C4-2B (cell line): Measurements from ENCODE around the gene C15orf39.

Source experiments
- H3K27ac ChIP-seq: fragments of 450-650 bp; 2 replicates; pipeline ENCODE4 v1.5.1; 2017
- ZFX ChIP-seq: fragments of 450-650 bp; IDR thresholded peaks from 2 replicates; pipeline ENCODE4 v1.6.1; 2017
- TF ChIP-seq, protein P1 (sequence below): fragments of 450-650 bp; conservative IDR thresholded peaks from 2 replicates; pipeline ENCODE4 v1.5.1; 2017; ENCODE audit warnings: mild to moderate bottlenecking

C15orf39 gene

DNA sequence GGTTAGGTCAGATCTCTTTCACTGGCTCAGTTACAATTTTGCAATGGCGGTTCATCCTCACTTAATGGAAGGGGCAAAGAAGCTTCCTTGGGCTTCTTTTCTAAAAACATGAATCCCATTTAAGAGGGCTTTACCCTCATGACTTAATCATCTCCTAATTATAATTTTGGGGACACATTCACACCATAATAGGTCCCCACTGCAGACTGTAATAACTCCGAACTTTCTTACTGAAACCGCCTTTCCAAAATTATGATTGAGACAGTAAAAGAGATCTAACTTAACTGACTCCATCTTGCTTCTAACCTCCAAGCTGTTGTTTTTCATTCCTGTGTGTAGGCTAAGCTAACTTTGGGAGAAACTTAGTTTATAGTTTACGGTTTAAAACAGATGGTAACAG is 33.3 kb upstream of the C15orf39 start:
- no peak overlapping the region for H3K27ac ChIP-seq
- TF ChIP-seq, protein P1, sequence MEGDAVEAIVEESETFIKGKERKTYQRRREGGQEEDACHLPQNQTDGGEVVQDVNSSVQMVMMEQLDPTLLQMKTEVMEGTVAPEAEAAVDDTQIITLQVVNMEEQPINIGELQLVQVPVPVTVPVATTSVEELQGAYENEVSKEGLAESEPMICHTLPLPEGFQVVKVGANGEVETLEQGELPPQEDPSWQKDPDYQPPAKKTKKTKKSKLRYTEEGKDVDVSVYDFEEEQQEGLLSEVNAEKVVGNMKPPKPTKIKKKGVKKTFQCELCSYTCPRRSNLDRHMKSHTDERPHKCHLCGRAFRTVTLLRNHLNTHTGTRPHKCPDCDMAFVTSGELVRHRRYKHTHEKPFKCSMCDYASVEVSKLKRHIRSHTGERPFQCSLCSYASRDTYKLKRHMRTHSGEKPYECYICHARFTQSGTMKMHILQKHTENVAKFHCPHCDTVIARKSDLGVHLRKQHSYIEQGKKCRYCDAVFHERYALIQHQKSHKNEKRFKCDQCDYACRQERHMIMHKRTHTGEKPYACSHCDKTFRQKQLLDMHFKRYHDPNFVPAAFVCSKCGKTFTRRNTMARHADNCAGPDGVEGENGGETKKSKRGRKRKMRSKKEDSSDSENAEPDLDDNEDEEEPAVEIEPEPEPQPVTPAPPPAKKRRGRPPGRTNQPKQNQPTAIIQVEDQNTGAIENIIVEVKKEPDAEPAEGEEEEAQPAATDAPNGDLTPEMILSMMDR: no peak
- no peak for TF ChIP-seq ZFX

DNA sequence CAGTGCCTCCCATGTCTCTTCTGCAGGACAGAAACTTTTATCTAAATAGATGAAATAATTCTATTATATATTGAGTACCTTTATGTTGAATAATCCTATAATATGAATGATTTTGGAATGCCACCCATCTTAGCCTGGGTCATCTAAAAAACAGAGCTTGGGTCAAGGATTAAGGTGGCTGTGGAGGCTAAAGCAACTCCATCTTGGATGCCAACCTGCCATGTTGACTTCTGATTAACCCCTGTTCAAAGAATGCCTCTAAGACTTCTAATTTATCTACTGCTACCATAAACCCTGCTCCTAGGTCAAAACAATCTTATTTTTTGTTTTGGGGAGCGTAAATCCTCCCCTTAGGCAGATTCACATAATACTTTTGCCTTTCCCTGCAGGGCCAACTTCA is 31.5 kb upstream of the C15orf39 start:
- no peak for TF ChIP-seq ZFX
- TF ChIP-seq, protein P1: no peak
- no peak overlapping the region for H3K27ac ChIP-seq

DNA sequence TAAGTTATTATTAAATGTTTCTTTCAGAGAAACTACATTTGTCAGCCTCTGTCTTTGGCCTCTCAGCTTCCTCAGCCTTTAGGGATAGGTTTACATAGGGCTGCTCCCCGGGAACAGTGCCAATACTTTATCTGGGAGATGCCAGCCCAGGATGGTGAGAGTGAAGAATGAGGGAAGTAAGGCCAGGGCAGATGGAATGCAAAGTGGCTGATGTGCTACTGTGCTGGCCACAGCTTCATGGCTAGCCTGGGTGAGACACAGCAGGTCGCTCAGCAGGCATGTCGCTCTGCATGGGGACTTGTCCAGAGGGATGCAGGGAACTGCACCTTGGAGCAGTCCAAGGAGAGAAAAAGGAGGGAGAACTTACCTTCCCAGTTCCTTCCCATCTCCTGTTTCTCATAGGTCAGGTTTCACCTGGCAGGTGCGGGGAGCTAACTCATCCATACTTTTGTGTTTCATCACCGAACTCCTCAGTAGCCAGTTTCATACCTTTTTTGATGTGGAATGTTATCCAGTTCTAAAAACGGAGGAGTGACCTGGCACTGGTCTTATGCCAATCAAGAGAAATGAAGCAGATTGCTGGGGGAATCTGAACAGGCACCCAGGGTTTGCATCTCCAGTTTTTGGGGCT is 30.9 kb upstream of the C15orf39 start:
- no peak overlapping the region for H3K27ac ChIP-seq
- no peak for TF ChIP-seq ZFX
- TF ChIP-seq, protein P1: no peak

DNA sequence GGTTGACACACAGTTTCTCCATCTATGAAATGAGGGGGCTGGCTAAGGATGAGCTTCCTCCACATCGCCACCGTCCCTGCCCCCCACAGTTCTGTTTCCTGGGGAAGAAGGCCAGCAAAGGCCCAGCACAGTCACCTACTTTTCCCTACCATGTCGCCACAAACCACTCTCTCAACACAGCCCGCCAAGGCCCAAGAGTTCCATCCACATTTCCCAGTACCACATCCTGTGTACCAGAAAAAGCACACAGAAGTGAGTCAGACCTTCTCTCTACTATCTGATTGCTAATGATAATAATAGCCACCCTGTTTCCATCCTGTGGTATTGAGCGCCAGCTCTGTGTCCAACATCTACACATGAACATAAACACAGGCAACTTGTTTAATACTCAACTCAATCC is 30.3 kb upstream of the C15orf39 start:
- no peak overlapping the region for H3K27ac ChIP-seq
- TF ChIP-seq ZFX: no peak

DNA sequence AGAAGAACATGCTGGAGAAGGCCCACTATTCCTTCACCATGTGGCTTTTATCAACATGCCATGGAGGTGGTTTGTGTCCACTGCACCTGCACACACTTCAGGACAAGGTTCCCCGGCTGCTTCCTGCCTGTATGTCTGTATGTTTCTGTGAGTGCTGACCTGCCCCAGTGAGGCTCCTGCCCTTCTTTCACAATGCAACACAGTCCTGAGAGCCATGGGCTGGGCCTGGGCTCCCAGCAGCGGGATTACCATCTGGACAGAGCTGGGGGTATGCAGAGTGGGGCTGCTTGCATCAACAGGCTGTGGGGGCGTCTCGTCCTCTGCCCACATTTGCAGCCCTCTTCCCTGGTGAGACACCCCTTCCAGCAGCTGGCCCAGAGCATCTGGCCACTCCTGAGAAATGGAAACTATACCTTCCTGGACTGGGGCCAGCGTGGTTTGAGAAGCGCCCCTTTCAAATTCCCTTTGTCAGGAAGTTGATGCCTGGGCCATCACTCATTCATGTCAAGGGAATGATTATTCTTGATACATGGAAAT is 29.3 kb upstream of the C15orf39 start:
- no peak for TF ChIP-seq ZFX
- TF ChIP-seq, protein P1: no peak
- H3K27ac ChIP-seq: no peak overlapping the region

DNA sequence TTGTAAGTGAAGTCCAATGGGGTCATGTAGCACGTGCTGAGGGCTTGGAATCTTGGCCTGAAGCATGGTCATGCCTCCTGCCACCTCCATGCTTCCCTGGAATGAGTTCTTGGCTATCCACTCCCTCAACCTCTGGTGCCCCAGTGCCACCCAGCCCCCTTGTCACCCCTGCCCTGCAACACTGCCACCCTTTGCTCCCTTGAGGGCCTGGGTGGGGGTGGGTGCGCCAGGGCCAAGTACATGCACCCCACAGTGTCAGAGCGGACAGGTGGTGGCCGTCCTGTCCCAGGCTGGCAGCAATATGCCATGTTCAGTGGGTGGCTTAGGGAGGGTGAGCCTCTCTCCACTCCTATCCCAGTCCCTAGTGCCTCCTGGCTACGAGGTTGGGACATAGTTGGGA is 27.6 kb upstream of the C15orf39 start:
- no peak overlapping the region for H3K27ac ChIP-seq
- TF ChIP-seq, protein P1: no peak
- no peak for TF ChIP-seq ZFX

DNA sequence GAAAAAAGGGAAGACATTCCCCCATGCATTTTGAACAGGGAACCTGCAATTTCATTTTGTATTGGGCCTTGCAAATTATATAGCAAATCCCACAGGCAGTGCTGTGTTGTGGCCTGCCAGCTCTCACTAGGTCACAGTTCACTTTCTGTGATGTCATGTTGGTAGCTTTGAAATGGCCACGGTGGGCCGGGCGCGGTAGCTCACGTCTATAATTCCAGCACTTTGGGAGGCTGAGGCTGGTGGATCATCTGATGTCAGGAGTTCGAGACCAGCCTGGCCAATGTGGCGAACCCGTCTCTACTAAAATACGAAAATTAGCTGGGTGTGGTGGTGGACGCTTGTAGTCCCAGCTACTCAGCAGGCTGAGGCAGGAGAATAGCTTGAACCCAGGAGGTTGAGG is 27.0 kb upstream of the C15orf39 start:
- TF ChIP-seq ZFX: no peak
- TF ChIP-seq, protein P1: no peak
- H3K27ac ChIP-seq: no peak overlapping the region

DNA sequence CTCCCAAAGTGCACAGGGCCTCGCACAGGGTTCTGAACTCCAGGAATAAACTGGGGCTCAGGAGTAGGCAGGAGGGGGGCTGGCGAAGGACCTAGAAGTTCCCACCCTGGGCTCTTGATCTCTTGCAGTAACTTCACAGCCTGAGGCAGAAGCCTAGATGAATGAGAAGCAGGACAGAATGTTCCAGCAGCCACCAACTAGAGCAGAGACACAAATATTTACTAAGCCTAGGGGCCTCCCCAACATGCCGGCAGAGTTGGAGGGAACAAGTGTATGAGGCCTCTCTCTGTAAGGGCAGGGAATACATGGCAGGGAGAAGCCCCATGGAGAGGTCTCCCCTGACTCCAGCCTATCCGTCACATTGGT is 25.3 kb upstream of the C15orf39 start:
- TF ChIP-seq ZFX: no peak
- TF ChIP-seq, protein P1: no peak
- H3K27ac ChIP-seq: peak overlapping the region; percentile 50; the same call in 1 of the 2 replicates
